ENCODE measurements around the gene RNF38.

DNA sequence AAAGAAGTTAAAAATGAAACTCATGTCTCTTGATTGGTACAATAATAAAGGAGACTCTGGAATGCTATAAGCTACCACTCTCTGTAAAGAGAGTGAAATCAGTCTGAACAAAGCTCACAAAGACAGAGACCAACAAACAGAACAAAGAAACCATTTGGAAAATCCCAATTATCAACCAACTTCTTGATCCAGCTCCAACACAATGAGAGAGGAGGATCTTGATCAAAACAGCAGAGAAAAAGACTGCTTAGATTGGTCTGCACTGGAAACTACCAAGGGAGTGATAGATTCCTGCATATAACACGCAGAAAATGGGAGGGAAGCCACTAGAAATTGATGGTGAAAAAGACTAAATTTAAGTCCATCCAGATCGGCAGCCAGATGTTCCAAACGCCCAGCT, 23.1 kb upstream of the RNF38 start:
- TF ChIP-seq POLR2A (IDR thresholded peaks at IDR 0.05) (no peak), POLR2AphosphoS5 (IDR thresholded peaks at IDR 0.05) (no peak)
- TF ChIP-seq, protein P1, sequence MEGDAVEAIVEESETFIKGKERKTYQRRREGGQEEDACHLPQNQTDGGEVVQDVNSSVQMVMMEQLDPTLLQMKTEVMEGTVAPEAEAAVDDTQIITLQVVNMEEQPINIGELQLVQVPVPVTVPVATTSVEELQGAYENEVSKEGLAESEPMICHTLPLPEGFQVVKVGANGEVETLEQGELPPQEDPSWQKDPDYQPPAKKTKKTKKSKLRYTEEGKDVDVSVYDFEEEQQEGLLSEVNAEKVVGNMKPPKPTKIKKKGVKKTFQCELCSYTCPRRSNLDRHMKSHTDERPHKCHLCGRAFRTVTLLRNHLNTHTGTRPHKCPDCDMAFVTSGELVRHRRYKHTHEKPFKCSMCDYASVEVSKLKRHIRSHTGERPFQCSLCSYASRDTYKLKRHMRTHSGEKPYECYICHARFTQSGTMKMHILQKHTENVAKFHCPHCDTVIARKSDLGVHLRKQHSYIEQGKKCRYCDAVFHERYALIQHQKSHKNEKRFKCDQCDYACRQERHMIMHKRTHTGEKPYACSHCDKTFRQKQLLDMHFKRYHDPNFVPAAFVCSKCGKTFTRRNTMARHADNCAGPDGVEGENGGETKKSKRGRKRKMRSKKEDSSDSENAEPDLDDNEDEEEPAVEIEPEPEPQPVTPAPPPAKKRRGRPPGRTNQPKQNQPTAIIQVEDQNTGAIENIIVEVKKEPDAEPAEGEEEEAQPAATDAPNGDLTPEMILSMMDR (IDR thresholded peaks at IDR 0.05), result no peak

Data from stomach (tissue), 4 donors.